ENCODE results near the gene NISCH.

NISCH gene

GRCh38 chr3:52535411-52536111 is 80.2 kb downstream of the NISCH start:
- no peak overlapping the region for H3K27ac ChIP-seq (ENCODE audit: low read length, poor library complexity, severe bottlenecking)
- peak overlapping the region; percentile 80 for H3K9ac ChIP-seq (ENCODE audit: low read length)
- no peak overlapping the region for H2BK5ac ChIP-seq (ENCODE audit: low read depth, low read length, poor library complexity, severe bottlenecking)
- H3K23ac ChIP-seq (ENCODE audit: low read length in 2 of 2), result no peak overlapping the region
- no peak for DNase-seq
- H3K79me1 ChIP-seq (replicated peaks; ENCODE audit: low read length, poor library complexity, severe bottlenecking), result peaks cover 6% of the 10 kb centered on the region
- H2BK12ac ChIP-seq (ENCODE audit: low read length in 2 of 2), result peak overlapping the region in 1 of 2 experiments; percentile 68
- H2AK5ac ChIP-seq (ENCODE audit: low read length, severe bottlenecking), result no peak overlapping the region
- no peaks in the 10 kb centered on the region for H3K27me3 ChIP-seq (ENCODE audit: control insufficient read depth in 1 of 2, insufficient read depth in 1 of 2, low read length in 2 of 2)
- H3K18ac ChIP-seq (ENCODE audit: low read depth in 1 of 2, low read length in 2 of 2), result no peak overlapping the region
- H3K4ac ChIP-seq (ENCODE audit: low read depth in 1 of 2, low read length in 2 of 2), result peak overlapping the region in 1 of 2 experiments; percentile 63
- H2BK120ac ChIP-seq (ENCODE audit: low read depth, low read length), result no peak overlapping the region
- H3K4me3 ChIP-seq (ENCODE audit: insufficient read depth in 1 of 2, low read depth in 1 of 2, low read length in 2 of 2), result peak overlapping the region in 1 of 2 experiments; percentile 85
- no peak overlapping the region for H4K8ac ChIP-seq (ENCODE audit: low read length)
- no peak overlapping the region for H2BK15ac ChIP-seq (ENCODE audit: low read depth, poor library complexity, severe bottlenecking)
- H3K4me2 ChIP-seq (ENCODE audit: low read length, poor library complexity, severe bottlenecking), result no peak overlapping the region
- H2AFZ ChIP-seq (ENCODE audit: low read depth, low read length), result no peak overlapping the region
- no peak overlapping the region for H3K14ac ChIP-seq (ENCODE audit: low read length in 2 of 2)
- peaks cover 43% of the 10 kb centered on the region for H3K4me1 ChIP-seq (ENCODE audit: control insufficient read depth, insufficient read depth, low read depth, low read length)
- H3K9me3 ChIP-seq (ENCODE audit: control insufficient read depth, low read length), result no peaks in the 10 kb centered on the region
- H3K36me3 ChIP-seq (ENCODE audit: control insufficient read depth in 1 of 2, insufficient read depth in 2 of 2, low read depth in 1 of 2, low read length in 2 of 2), result peaks cover 16 to 18% of the 10 kb centered on the region in 2 experiments
- 94% methylated on average over 17 of the region's 19 CpGs for WGBS
- H4K91ac ChIP-seq (ENCODE audit: low read length), result no peak overlapping the region

GRCh38 chr3:52536112-52536368 is 80.6 kb downstream of the NISCH start:
- H3K79me1 ChIP-seq (replicated peaks; ENCODE audit: low read length, poor library complexity, severe bottlenecking), result peaks cover 6% of the 10 kb centered on the region
- no peak overlapping the region for H4K8ac ChIP-seq (ENCODE audit: low read length)
- no peak overlapping the region for H3K23ac ChIP-seq (ENCODE audit: low read length in 2 of 2)
- no peak overlapping the region for H2BK120ac ChIP-seq (ENCODE audit: low read depth, low read length)
- H4K91ac ChIP-seq (ENCODE audit: low read length), result no peak overlapping the region
- no peaks in the 10 kb centered on the region for H3K27me3 ChIP-seq (ENCODE audit: control insufficient read depth in 1 of 2, insufficient read depth in 1 of 2, low read length in 2 of 2)
- no peak overlapping the region for H2AK5ac ChIP-seq (ENCODE audit: low read length, severe bottlenecking)
- H3K9ac ChIP-seq (ENCODE audit: low read length), result peak overlapping the region; percentile 55
- no peak for DNase-seq
- H3K27ac ChIP-seq (ENCODE audit: low read length, poor library complexity, severe bottlenecking), result no peak overlapping the region
- WGBS, result 28% methylated on average over 7 of the region's 9 CpGs
- peak overlapping the region in 1 of 2 experiments; percentile 63 for H3K4ac ChIP-seq (ENCODE audit: low read depth in 1 of 2, low read length in 2 of 2)
- no peak overlapping the region for H2AFZ ChIP-seq (ENCODE audit: low read depth, low read length)
- peak overlapping the region in 1 of 2 experiments; percentile 67 for H3K4me3 ChIP-seq (ENCODE audit: insufficient read depth in 1 of 2, low read depth in 1 of 2, low read length in 2 of 2)
- H3K14ac ChIP-seq (ENCODE audit: low read length in 2 of 2), result no peak overlapping the region
- no peak overlapping the region for H2BK5ac ChIP-seq (ENCODE audit: low read depth, low read length, poor library complexity, severe bottlenecking)
- H3K4me1 ChIP-seq (ENCODE audit: control insufficient read depth, insufficient read depth, low read depth, low read length), result peaks cover 38% of the 10 kb centered on the region
- H3K4me2 ChIP-seq (ENCODE audit: low read length, poor library complexity, severe bottlenecking), result peak overlapping the region; percentile 59
- H3K9me3 ChIP-seq (ENCODE audit: control insufficient read depth, low read length), result no peaks in the 10 kb centered on the region
- peaks cover 15 to 20% of the 10 kb centered on the region in 2 experiments for H3K36me3 ChIP-seq (ENCODE audit: control insufficient read depth in 1 of 2, insufficient read depth in 2 of 2, low read depth in 1 of 2, low read length in 2 of 2)
- no peak overlapping the region for H2BK15ac ChIP-seq (ENCODE audit: low read depth, poor library complexity, severe bottlenecking)
- no peak overlapping the region for H3K18ac ChIP-seq (ENCODE audit: low read depth in 1 of 2, low read length in 2 of 2)
- no peak overlapping the region for H2BK12ac ChIP-seq (ENCODE audit: low read length in 2 of 2)

- H3K27me3 ChIP-seq (ENCODE audit: control insufficient read depth in 1 of 2, insufficient read depth in 1 of 2, low read length in 2 of 2), result no peaks in the 10 kb centered on the region
- WGBS, result 0% methylated on average over 57 of the region's 65 CpGs
- H4K8ac ChIP-seq (ENCODE audit: low read length), result peak within 1 kb of the TSS; percentile 89
- no peaks in the 10 kb centered on the region for H3K9me3 ChIP-seq (ENCODE audit: control insufficient read depth, low read length)
- peak within 1 kb of the TSS; percentile 72 to 74 for H3K23ac ChIP-seq (ENCODE audit: low read length in 2 of 2)
- H3K79me1 ChIP-seq (replicated peaks; ENCODE audit: low read length, poor library complexity, severe bottlenecking), result peaks cover 7% of the 10 kb centered on the region
- H2BK5ac ChIP-seq (ENCODE audit: low read depth, low read length, poor library complexity, severe bottlenecking), result peak within 1 kb of the TSS; percentile 33
- peaks cover 14 to 26% of the 10 kb centered on the region in 2 experiments for H3K36me3 ChIP-seq (ENCODE audit: control insufficient read depth in 1 of 2, insufficient read depth in 2 of 2, low read depth in 1 of 2, low read length in 2 of 2)
- peak within 1 kb of the TSS; percentile 94 for H3K27ac ChIP-seq (ENCODE audit: low read length, poor library complexity, severe bottlenecking)
- peaks cover 33% of the 10 kb centered on the region for H3K4me1 ChIP-seq (ENCODE audit: control insufficient read depth, insufficient read depth, low read depth, low read length)
- peak within 1 kb of the TSS; percentile 27 for H2AK5ac ChIP-seq (ENCODE audit: low read length, severe bottlenecking)
- peak within 1 kb of the TSS; percentile 82 to 98 for H3K4me3 ChIP-seq (ENCODE audit: insufficient read depth in 1 of 2, low read depth in 1 of 2, low read length in 2 of 2)
- no peak within 1 kb of the TSS for H2BK15ac ChIP-seq (ENCODE audit: low read depth, poor library complexity, severe bottlenecking)
- H3K18ac ChIP-seq (ENCODE audit: low read depth in 1 of 2, low read length in 2 of 2), result peak within 1 kb of the TSS; percentile 69 to 76
- H3K9ac ChIP-seq (ENCODE audit: low read length), result peak within 1 kb of the TSS; percentile 98
- H2BK120ac ChIP-seq (ENCODE audit: low read depth, low read length), result no peak within 1 kb of the TSS
- DNase-seq, result peak; percentile 98
- peak within 1 kb of the TSS in 1 of 2 experiments; percentile 22 for H3K14ac ChIP-seq (ENCODE audit: low read length in 2 of 2)
- H2AFZ ChIP-seq (ENCODE audit: low read depth, low read length), result peak within 1 kb of the TSS; percentile 33
- peak within 1 kb of the TSS; percentile 87 for H3K4me2 ChIP-seq (ENCODE audit: low read length, poor library complexity, severe bottlenecking)
- peak within 1 kb of the TSS; percentile 70 for H4K91ac ChIP-seq (ENCODE audit: low read length)
- H3K4ac ChIP-seq (ENCODE audit: low read depth in 1 of 2, low read length in 2 of 2), result peak within 1 kb of the TSS; percentile 63 to 79
- H2BK12ac ChIP-seq (ENCODE audit: low read length in 2 of 2), result peak within 1 kb of the TSS in 1 of 2 experiments; percentile 70
Observed at GRCh38 chr3:52536369-52537164, 81.2 kb downstream of the NISCH start, which contains the start of gene UQCC5. Gene UQCC5, plus strand, starts transcription at chr3:52536605. Its CDS starts 151 bp downstream, at chr3:52536756.

- Histone ChIP-seq H3K27me3 (ENCODE audit: control insufficient read depth in 1 of 2, insufficient read depth in 1 of 2, low read length in 2 of 2) (no peaks in the 10 kb centered on the region), H4K8ac (ENCODE audit: low read length) (no peak overlapping the region), H2AFZ (ENCODE audit: low read depth, low read length) (peak overlapping the region; percentile 33), H3K4me2 (ENCODE audit: low read length, poor library complexity, severe bottlenecking) (peak overlapping the region; percentile 87), H2BK15ac (ENCODE audit: low read depth, poor library complexity, severe bottlenecking) (no peak overlapping the region), H3K4ac (ENCODE audit: low read depth in 1 of 2, low read length in 2 of 2) (peak overlapping the region in 1 of 2 experiments; percentile 32), H2AK5ac (ENCODE audit: low read length, severe bottlenecking) (peak overlapping the region; percentile 27), H3K4me3 (ENCODE audit: insufficient read depth in 1 of 2, low read depth in 1 of 2, low read length in 2 of 2) (peak overlapping the region; percentile 82 to 98), H2BK12ac (ENCODE audit: low read length in 2 of 2) (peak overlapping the region in 1 of 2 experiments; percentile 70), H2BK120ac (ENCODE audit: low read depth, low read length) (no peak overlapping the region), H3K9me3 (ENCODE audit: control insufficient read depth, low read length) (no peaks in the 10 kb centered on the region), H3K27ac (ENCODE audit: low read length, poor library complexity, severe bottlenecking) (peak overlapping the region; percentile 94), H3K14ac (ENCODE audit: low read length in 2 of 2) (peak overlapping the region in 1 of 2 experiments; percentile 22), H3K23ac (ENCODE audit: low read length in 2 of 2) (peak overlapping the region in 1 of 2 experiments; percentile 74), H3K18ac (ENCODE audit: low read depth in 1 of 2, low read length in 2 of 2) (peak overlapping the region in 1 of 2 experiments; percentile 76), H3K79me1 (replicated peaks; ENCODE audit: low read length, poor library complexity, severe bottlenecking) (peaks cover 9% of the 10 kb centered on the region), H3K4me1 (ENCODE audit: control insufficient read depth, insufficient read depth, low read depth, low read length) (peaks cover 26% of the 10 kb centered on the region), H2BK5ac (ENCODE audit: low read depth, low read length, poor library complexity, severe bottlenecking) (no peak overlapping the region), H3K9ac (ENCODE audit: low read length) (peak overlapping the region; percentile 98), H3K36me3 (ENCODE audit: control insufficient read depth in 1 of 2, insufficient read depth in 2 of 2, low read depth in 1 of 2, low read length in 2 of 2) (peaks cover 14 to 29% of the 10 kb centered on the region in 2 experiments), H4K91ac (ENCODE audit: low read length) (peak overlapping the region; percentile 70)
- DNase-seq, result no peak
- WGBS, result 15% methylated on average over 6 of the region's 6 CpGs
Observed at GRCh38 chr3:52537165-52537620, 81.8 kb downstream of the NISCH start.

Data from mesenchymal stem cell (in vitro differentiated cells and primary cell).